HG03159 (cell line): ENCODE data around the gene CNGA3.

Experiments
- ATAC-seq: cut with Tn5 transposase; IDR thresholded peaks from one replicate; pipeline ENCODE4 v1.9.1; 2021; ENCODE audit warnings: mild to moderate bottlenecking, moderate library complexity; ENCODE audit not compliant: unreplicated experiment

Gene CNGA3

DNA sequence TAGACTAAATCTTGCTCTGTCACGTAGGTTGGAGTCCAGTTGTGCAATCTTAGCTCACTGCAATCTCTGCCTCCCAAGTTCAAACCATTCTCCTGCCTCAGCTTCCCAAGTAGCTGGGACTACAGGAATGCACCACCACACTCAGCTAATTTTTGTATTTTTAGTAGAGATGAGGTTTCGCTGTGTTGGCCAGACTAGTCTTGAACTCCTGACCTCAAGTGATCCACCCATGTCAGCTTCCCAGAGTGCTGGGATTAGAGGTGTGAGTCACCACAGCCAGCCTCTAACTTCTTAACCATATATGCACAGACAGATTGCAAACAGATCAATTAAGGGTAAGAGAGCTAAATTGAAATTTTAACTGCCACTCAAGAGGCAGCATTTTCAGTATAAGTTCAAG lies 22.1 kb upstream of the CNGA3 start:
- ATAC-seq = no peak

DNA sequence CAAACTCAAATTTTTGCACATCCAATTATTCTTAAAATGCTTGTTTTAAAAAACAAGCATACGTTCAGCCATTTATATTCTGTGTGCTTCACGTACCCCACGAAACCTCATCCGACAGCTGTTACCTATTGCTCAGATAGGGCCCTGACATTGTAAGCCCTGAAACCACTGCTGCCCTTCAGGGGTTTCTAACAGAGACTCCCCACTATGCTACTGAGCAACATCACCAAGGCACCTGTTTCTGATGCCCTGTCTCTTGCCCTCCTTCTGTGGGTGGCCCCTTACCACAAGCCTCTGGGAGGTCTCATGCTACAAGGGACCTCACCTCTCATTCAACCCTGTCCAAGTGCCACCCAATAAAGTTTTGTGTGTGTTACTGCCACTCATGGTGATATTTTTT lies 18.5 kb upstream of the CNGA3 start:
- ATAC-seq = no peak

- no peak for ATAC-seq
Observed at GRCh38 chr2:98329549-98329948, 16.7 kb upstream of the CNGA3 start.

DNA sequence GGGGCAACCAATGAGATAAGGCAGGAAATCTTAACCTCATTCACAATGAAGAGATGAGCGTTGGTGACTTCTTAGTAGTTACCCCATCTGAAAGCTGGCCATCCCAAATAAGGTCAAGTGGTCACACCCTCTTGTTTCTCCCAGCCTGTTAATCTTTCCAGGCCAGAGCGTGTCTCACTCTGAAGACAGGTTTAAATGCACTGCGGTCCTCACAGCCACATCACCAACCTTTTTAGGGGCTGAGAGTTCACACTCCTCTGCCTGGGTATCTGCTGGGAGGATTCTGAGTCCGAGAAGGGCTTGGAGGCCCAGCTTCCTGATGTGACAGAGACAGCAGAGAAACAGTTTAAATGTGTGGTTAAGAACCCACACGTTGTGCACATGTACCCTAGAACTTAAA lies 13.3 kb upstream of the CNGA3 start:
- no peak for ATAC-seq

- ATAC-seq = no peak
Observed at GRCh38 chr2:98333922-98334321, 12.3 kb upstream of the CNGA3 start.

- no peak for ATAC-seq
Observed at GRCh38 chr2:98334439-98335078, 11.7 kb upstream of the CNGA3 start.

DNA sequence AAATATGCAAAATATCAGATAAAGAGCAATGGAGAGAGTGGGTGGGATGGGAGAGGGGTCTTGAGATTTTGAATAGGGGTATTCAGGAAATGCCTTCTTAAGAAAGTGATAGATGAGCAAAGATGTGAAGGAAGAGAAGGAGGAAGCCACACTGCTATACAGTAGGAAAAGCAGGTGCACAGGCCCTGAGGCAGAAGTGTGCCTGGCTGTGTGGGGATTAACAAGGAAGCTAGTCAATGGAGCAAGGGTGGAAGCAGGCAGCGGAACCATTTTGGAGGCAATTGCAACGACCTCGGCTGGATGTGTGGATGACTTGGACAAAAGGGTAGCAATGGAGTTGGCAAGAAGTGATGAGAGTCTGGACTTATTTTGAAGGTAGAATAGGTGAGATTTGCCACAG lies 11.0 kb upstream of the CNGA3 start:
- ATAC-seq = no peak

GRCh38 chr2:98341241-98341640 lies 5.0 kb upstream of the CNGA3 start:
- no peak for ATAC-seq

GRCh38 chr2:98343285-98343684 lies 3.0 kb upstream of the CNGA3 start:
- no peak for ATAC-seq

DNA sequence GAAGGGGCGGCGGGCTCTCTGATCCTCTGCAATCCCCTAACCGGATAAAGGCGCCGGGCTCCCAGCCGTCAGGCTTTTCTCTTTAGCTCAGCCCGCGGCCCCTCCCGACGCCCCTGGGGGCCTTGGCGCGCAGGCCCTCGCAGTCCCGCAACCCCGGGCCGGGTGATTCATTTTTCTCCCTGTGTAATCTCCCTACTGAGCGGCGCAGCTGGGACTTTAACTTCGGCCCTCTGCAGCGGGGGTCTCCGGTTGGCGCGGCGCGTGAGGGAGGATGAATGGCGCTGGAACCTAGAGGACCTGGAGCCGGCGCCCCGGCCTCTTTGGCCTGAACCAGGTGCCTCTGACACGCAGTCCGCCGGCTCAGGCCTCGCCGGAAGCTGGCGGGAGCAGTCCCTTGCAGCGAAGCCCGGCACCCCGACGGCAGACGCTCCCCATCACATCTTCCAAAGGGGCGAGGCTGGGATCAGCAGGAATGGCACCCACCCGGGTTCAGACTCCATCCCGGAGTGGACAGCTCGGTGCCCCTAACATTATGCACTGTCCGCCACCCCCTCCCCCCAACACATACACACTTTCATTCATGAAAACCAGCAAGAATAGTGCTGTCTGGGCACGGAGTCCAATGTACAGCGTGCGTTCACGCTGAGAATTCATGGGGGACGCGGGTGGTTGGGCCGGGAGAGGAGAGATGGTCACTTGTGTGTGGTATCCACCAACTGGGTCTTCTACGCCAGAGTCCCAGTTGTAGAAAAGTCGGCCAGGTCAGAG lies 1.2 kb downstream of the CNGA3 start:
- ATAC-seq = no peak

GRCh38 chr2:98348066-98348561 lies 1.9 kb downstream of the CNGA3 start:
- ATAC-seq = no peak

GRCh38 chr2:98350411-98350810 lies 4.2 kb downstream of the CNGA3 start:
- no peak for ATAC-seq

DNA sequence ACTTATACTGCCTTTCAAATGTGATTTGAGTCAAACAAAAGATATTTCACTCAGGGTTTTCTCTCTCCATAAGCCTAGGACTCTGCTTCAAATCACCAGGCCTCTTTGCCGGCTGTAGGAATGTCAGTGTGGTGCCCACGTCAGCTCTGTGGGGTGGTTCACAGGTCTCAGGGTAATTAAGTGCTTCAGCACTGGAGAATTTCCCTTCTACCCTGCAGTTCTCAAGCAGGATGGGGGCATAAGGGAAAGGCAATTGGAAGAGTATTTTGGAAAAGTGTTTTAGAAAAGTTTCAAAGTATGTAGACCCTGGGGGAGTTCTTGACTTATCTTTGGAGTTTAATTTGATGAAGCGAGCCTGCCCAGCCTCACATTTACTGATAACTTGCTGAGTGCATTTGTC lies 9.6 kb downstream of the CNGA3 start:
- no peak for ATAC-seq

DNA sequence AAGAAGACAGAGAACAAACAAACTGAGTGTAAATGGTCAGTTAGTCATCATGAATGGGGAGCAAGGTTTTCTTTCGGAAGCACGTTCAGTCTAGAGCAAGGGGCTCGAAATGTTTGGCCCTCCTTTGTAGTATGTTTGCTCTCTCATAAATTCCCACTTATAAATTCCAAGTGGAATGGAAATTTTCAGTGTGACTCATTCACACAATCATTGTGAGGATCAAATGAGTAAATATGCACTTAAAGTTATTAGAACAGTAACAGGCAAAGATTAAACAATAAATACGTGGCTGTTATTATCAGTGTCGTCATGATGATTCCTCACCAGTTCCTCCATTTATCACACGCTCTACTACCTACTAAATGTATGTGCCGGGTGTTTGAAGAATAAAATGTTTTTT lies 10.5 kb downstream of the CNGA3 start:
- no peak for ATAC-seq

DNA sequence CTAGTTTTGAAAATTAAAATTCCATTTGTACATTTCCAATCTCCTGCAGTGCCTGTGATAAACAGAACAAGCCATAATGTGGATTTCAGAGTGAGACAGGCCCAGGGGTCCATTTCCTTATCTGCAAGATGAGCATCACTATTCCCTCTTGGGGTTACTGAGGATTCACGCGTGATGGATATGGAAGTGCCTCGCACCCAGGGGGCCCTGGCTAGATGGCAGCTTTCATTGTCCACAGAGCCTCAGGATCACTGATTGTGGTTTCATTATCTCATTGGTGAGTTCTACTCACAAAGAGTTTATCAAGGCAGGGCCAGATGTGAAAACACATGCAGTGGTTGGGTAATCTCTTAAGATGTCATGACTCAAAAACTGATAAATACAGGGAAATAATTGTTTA lies 11.6 kb downstream of the CNGA3 start:
- ATAC-seq = no peak

DNA sequence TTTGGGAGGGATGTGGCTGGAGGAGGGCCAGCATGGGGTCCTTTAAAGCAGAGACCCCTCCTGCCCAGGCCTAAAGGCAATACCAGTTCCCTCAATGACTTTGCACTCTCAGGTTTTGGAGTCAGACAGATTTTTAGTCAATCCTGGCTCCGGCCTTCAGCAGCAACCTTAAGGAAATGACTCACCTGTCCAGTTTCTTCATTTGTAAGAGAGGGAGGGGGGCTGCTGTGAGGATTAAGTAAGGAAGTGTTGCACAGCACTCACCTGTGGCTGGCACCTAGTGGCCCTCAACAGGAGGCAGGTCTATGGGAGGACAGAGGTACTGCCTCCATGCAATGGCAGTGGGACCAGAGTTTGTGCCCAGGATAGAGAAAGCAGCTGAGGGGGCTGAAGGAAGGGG lies 13.7 kb downstream of the CNGA3 start:
- ATAC-seq = no peak

DNA sequence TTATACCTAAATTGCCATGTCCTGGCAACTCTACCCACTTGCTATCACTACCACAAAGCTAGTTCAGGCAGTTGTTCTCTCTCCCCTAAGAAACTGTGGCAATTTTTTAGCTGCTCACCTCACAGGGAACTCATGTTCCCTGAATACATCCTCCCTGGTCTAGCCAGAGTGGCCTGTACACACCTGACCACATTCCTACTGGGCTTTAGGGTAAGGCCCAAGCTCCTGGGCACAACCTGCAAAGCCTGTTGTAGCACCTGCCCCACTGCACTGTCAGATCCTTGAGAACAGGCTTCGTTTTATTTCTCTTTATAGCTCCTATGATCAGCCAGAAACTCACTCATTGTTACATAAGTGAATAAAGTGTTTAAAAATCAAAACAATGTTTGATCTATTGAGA lies 21.5 kb downstream of the CNGA3 start:
- no peak for ATAC-seq

DNA sequence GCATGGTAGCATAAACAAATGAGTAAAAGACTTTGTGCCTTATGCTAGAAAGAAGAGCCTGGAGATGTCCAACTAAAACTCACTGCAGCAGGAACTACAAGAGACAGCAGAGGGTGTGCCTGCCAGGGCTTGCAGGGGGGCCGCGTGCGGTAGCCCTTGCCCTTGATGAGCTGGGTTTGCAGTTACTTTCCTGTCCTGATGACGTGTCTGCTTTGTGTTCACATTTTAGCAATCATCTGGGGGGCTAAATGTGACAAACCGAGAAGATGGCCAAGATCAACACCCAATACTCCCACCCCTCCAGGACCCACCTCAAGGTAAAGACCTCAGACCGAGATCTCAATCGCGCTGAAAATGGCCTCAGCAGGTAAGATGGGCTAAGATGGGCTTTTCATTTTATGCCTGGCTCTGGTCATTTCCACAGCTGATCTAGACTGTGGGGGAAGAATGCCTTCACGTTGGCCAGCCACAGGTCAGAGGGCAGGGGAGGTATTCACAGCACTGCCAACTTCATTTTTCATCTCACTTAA lies 23.5 kb downstream of the CNGA3 start:
- ATAC-seq = no peak

GRCh38 chr2:98372121-98372520 lies 25.9 kb downstream of the CNGA3 start:
- no peak for ATAC-seq

DNA sequence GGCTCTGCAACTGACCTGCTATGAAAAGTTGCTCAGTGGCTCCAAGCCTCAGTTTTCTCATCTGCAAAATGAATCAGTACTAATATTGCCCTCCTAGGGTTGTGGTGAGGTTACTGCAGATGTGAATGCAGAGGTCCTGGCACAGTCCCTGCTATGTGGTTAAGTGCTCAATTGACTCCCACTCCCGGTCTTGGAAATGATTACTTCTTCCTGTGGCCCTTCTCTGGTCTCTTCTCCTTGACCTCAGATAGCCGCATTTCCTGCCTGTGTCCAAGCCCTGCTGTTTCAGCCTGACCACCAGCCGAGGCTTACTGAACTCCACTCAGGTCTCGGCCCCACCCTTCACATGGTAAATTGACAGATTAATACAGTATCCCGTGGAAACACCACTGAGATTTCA lies 26.3 kb downstream of the CNGA3 start:
- no peak for ATAC-seq

GRCh38 chr2:98374286-98374685 lies 28.0 kb downstream of the CNGA3 start:
- no peak for ATAC-seq

DNA sequence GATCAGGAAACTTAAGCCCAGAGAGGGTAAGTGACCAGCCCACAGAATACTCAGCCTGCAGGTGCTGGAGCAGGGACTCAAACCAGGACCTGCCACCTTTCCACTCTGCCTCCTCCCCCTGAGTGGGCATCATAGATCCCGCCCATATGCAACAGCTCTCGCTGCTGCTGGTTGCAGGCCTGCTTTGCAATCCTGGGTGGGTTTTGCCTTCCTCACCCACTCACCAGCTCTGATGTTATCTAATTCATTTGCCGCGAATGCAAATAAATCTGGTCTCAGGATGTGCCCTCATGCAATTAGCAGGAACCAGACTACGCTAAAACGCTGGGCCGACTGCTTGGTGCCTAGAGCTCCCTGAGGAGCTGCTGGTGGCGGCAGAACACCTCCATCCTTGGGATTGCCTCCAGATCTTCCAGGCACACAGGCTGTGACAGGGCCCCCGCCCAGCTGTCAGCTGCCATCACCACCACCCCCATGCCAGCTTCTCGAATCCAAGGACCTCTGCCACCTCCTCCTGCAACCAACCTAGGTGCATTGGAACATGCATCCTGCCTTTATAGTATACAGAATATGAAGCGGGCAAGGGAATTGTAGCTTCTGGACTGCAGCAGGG lies 28.8 kb downstream of the CNGA3 start:
- ATAC-seq = no peak
